Measurements from ENCODE around the gene SYTL3.

- no peak for TF ChIP-seq POLR2A (IDR thresholded peaks at IDR 0.05)
- no peak for TF ChIP-seq CTCF (IDR thresholded peaks at IDR 0.05)
Measured at GRCh38 chr6:158782432-158783166, 132.7 kb downstream of the SYTL3 start.

Data from suprapubic skin (tissue), 3 donors.